HG03025 (cell line): ENCODE data around the gene CGREF1.
A peak's percentile ranks its signal among the peaks of the same experiment; 100 is the strongest.
"Not testable (repeated sequence)": the region's sequence is repeated elsewhere in the genome, so short reads cannot be mapped to it uniquely, and the experiment has no call there.

Experiments used
- ATAC-seq: cut with Tn5 transposase; IDR thresholded peaks from one replicate; pipeline ENCODE4 v1.9.1; 2021; ENCODE audit warnings: mild to moderate bottlenecking, moderate library complexity; ENCODE audit not compliant: unreplicated experiment, low FRiP score

The CGREF1 gene

DNA sequence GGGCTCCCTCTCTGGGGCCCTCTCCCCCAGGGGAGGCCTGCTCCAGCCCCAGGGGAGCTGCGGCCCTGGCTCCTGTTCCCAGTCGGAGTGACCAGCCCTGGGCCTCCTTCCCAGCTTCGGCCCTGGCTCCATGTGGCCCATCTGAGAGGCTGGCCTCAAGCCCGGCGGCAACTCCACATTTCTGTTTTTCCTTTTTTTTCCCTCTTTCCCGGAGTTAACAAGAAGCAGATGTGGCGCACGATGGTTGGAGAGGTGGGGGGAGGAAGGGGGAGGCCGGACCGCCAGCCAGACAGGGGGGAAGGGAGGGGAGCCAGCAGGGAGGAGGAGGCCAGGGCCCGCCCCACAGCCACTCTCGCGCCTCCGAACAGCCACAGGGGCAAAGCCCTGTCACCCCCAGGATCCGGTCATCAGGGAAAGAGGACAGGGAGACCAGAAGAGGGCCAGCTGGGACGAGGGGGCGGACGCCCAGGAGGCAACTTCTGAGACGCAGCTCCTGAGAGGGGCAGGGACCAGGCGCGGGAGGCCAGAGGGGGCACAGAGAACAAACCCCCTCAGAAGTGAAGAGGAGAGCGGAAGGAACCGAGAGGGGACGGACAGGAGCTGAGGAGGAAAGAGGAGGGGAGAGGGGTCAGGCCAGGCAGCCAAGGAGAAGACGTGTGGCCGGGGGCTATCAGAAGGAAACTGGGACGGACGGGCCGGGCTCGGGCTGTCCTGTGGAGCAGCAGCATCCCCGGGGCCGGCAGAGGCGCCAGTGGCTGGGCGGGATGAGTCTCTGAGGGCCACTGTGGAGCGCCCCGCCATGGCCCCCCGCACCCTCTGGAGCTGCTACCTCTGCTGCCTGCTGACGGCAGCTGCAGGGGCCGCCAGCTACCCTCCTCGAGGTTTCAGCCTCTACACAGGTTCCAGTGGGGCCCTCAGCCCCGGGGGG, 40.4 kb downstream of the CGREF1 start, which contains the start of gene EMILIN1:
TSS of gene EMILIN1 (plus strand) at position 349 of the 928 bp plus-strand sequence. CDS start at position 800, 451 bp downstream.
- ATAC-seq, result no peak

DNA sequence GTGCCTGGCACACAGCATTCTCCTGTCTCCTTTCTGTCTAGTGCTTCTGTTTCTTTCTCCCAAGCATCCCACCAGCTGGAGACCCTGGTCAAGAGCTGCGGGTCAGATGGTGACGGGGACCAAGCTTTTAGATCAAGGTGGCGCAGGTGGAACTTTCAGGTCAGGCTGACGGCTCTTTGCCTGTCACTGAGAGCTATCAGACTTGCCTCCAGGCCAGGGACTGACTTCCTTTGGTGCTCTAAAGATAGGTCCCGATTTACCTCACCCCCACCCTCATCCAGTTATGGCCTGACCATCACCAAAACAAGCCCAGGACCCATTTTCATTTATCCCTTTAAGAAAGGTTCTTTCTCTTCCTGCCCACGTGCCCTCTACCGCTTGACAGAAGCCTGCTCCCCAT, 41.7 kb downstream of the CGREF1 start:
- no peak for ATAC-seq

DNA sequence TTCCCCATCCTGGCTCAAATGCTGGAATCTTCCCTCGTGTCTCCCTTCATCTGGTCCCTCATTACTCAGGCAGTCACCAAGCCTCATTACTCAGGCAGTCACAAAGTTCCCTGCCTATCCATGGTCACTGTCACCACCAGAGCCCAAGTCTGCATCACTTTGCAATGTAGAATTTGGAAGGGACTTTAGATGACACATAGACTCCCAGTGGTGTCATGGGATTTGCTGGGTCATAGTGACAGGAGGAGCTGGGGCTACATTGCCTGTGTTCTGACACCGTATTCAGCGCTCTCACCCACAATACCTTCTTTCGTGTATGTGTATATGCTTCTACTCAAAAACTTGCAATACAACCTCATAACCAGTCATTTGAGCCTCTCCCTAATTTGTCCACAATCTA, 42.6 kb downstream of the CGREF1 start:
- ATAC-seq, result no peak

DNA sequence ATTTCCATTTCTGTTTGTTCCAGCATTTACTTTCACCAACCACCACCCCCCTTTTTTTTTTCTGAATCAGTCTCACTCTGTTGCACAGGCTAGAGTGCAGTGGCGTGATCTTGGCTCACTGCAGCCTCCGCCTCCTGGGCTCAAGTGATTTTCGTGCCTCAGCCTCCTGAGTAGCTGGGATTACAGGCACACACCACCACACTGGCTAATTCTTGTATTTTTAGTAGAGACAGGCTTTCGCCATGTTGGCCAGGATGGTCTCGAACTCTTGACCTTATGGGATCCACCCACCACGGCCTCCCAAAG, 43.4 kb downstream of the CGREF1 start:
- ATAC-seq, result not testable (repeated sequence)

DNA sequence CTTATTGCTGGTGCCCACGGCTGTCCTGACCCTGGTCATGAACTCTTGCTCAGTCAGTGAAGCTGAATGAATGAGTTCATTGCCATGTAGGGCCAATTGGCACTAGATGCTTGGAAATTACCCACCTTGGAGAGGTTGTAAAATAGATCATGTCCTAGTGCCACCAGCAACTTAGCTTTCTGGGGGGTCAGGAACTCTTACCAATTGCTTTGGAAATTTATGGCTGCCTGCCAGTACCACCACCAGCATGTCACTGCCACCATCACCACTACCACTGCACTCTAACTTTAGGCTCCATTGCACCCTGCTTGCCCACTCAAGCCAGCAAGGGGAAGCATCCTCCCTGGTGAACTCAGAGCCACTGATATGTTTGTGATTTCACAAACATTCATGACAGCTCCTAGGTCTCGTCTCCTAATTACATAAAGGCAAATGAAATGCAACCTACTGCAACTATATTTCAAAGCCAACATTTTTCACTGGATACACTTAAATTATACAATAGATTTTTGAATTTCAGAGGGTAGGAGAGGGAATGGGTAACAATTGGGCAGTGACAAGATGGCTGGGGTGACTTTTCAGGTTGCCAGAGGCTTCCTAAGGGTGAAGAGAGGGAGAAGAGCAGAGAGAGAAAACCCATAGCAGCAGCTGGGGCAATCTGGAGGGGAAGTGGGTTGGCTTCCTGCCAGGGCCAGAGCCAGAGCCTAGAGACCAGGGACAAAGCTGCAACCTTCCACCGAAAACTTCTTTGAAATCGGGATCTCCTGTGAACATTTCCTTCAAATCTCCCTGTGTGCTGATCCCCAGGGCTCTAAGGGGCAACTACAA, 44.0 kb downstream of the CGREF1 start:
- no peak for ATAC-seq

DNA sequence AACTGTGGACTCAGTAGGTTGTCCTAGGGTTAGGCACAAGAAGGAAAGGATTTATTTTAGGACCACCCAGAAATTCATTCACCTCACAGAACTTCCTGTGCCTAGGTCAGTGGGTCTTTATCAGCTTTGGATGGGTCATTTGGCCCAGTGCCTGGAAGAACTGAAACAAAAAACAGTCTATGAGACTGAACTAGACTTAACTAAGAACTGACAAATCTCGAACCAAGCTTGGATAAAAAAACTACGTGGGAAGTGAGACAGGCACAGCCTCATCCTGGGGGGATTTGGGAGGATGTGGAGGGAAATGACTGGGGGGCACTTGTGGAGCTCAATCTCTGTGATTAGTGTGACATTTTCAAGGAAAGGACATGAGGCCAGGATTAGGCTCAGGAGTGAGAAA, 45.1 kb downstream of the CGREF1 start:
- no peak for ATAC-seq

DNA sequence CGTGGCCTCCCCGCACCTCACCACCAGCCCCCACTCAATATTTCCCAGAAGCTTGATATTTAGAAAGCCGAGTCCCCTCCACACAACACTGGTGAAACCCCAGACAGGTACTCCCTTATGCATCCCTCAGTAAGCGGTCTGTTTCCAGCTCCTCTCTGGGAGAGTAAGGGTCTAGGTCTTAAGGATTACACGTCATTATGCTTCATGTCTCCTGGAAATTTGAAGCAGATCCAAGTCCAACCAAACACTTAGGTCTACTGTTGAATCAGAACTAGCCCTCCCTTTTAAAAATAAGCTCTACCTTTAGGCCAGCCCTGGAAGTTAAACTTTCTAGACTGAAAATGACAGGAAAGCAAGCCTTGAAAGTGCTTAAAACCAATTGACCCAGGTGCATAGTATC, 46.0 kb downstream of the CGREF1 start:
- ATAC-seq, result no peak

DNA sequence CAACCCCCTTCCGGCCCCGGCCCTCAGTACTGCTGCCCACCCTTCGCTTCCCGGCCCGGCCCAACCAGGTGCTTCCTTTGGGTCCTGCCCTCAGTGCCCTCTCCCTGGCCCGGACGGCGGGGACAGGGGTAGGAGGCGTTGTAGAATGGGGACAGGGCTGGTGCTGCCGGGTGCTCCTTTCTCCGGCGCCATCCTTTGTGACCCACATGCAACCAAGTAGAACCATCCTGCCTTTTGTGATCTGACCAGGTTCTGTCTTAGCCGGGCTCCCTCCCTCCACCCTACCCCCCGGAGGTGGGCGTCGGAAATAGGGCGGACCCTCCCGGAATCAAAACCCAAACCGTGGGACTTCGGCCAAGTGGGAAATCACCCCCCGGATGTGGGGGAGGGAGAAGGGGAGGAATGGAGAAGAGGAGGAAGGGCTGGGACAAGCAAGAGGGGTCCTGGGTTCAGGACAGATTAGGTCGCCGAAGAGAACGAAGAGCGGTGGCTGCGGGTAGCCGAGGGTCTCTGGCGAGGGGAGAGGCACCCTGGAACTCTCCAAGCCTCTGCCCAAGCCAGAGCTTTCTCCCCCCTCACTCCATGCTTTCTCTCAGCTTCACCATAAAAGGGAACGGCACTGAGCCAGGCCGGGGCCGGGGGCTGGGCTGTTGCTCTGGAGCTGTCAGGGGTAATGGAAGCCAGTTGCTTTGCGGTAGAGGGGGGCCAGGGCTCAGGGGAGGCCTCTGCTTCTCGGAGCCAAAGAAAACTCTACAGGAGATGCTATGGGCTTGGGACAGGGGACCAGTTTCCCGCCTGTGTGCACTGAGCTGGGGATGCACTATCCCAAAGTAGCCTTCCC, 46.7 kb downstream of the CGREF1 start:
- ATAC-seq, result peak; percentile 19

DNA sequence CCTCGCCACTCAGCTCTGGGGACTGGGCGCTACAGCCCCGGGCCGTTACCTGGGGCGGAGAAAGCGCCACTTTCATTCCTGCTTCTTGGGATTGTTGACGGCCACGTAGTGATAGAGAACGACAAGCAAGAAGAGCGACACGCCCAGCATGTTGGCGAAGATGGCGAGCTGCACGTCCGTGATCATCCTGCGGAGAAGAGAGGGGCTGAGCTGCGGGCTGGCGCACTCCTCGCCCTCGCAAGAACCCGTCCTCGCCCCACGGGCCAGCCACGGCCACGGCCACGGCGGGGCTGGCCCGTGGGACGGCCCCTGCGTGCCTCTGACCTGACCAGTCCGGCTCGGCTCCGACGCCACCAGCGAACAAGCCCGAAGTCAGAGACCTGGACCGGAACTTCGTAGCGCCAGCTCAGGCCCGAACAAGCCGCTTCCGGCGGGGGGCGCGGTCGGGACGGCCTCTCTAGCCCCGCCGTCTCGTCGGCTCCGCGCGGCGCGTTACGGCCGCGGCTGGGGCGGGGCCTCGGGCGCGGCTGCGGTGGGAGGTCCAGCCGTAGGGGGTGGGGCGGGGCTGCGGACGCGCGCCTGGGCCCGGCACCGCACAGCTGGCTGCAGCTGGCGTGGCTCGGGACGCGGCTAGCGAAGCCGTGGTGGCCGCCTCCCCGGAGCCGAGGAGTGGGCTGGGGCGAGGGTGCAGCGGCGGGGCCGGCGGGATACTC, 47.5 kb downstream of the CGREF1 start, which contains the start of gene OST4:
TSS of gene OST4 (minus strand) at position 378 of the 713 bp plus-strand sequence.
- peak; percentile 76 for ATAC-seq

DNA sequence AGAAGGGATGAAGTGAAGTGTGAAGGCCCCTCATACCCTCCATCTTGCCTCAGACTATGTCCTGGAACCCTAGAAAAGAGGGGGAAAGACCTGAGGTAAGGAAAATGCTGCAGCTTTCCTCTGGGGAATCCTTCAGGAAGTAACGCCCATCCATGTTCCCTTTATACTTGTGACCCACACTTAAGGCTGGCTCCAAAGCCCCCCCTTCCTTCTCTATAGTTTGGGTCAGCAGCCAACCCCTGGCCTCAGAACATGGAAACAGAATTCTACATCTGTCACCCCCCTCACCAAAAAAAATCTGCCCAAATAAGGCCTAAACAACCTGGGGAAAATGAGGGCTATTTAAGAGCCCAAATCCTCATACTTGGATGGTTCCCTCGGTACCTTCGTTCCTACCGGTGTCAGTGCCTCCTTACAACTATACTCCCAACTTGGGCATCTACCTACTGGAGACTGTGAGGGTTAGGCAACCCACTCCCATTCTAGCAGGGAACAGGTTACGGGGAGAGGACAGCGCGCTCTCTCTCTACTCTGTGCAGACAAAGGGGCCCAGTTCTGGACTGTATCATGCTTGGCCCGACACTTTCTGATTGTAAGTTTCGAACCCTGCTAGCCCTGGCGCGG, 48.2 kb downstream of the CGREF1 start:
- peak; percentile 12 for ATAC-seq

DNA sequence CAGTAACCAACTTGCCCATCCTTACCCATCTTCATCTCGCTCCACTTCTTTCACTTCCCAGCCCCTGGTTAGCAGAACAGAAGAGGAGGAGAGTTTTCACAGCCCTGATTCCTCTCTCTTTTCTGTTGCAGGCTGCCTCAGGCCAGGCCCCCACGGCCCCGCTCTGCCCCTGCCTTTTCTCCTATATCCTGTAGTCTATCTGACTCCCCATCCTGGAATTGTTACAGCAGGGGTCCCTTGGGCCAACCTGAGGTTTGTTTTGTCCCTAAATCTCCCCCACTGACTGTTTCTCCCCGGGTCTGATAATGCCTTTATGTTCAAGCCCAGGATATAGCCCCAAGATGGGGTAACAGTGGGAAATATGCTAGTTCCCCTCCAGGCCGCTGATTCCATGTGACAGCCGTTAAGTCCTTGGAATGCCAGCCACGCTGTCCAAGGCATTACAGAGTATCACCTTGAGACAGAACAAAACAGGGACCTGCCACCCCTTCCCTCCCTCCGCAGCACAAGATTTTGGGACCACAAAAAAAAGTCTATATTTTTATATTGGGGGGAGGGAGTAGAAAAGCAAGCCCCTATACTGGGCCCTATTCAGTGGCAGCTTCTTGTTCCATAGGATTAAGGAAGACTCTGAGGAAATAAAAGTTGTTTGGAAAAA, 48.8 kb downstream of the CGREF1 start:
- no peak for ATAC-seq

DNA sequence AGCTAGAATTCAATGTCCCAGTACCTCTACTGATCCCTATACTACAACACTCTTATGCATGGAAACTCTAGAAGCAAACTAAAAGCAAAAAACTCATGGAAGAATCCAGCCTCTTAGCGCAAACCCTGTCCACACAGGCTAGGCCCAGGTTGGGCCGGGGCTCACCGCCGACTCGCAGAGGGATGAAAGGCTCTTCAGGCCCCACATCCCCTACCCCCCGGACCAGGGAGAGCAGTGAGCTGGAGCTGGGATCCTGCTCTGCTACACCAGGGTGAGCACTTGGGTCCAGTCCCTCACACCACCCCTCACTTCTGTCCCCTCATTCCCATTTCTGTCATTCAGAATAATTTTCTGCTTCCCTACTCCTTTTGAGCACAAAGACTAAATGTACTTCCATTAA, 49.5 kb downstream of the CGREF1 start:
- ATAC-seq, result no peak

DNA sequence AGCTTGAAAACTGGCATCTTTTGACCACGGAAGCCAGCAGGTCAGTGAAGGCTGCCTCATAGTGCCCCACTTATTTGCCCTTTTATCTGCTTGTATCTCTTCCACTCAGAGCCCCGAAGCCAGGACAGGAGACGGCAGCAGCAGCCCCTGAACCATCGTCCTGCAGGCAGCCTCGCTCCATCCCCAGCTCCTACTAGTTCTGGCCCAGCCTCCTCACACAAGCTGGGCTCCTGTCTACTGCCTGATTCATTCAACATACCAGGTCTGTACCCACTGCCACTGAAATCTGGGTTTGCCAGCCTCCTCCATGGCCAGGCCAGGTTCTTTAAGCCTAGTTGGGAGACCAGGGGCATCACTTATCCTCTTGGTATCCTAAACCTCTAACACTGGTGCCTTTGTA, 51.5 kb downstream of the CGREF1 start:
- no peak for ATAC-seq

DNA sequence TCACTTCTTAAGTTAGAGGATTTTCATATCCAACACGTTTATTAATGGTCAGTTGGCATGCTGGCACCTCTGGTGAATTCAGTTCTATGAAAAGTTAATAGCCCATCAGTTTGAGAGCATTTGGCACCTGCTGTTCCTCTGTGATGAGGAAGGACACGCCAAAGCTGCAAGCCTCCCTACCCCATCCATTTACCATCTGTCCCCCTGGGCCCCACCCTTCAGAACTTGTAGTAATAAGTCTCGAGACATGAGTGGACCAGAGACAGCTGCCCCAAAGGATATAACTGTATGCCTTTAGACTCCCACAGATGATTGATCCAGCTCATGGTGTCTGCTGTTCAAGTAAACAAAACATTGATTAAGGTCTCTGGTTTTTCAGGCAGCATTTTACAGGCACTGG, 53.8 kb downstream of the CGREF1 start:
- ATAC-seq, result no peak

DNA sequence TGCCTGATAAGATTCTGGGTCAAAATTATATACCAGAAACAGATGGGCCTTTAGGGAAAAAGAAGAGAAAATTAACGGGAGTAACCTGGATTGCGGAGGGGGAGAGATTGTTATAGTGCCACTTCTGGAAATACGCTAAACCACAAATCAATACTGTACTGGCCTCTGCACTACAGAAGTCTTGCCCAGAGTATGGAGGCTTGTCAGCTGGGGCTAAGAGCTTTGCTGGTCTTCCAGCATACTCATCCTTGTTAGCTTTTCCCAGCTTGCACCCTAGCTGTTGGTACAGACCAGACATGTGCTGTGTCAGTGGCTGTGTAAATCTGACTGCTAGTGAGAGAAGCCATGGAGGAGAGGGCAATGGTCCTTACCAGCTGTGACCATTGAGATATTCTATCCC, 58.6 kb downstream of the CGREF1 start:
- ATAC-seq, result no peak

DNA sequence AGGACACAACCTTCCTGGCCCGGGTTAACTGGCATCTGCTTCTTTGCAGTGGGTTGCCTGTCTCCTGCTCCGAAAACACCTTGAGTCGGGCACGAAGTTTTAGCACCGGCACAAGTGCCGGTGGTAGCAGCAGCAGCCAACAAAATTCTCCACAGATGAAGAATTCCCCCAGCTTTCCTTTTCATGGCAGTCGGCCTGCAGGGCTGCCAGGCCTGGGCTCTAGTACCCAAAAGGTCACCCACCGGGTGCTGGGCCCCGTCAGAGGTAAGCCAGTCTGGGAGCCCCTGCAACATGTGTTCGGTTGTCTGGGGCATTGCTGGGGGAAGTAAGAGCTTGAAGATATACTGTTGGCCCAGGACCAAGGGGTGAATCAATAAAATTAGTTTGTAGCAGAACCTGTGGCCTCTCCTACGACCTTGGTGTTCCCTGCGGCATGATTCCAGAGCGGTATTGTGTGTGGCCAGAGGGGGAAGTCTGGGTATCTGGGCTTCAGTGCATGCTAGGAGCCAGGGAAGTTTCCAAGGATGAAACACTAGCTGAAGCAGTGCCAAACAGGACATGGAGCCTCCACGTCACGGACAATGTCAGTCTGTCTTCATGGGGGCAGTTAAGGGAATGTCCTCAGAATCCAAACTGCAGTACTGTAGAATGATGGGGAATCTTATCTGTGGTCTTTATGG, 59.6 kb downstream of the CGREF1 start:
- ATAC-seq, result no peak

DNA sequence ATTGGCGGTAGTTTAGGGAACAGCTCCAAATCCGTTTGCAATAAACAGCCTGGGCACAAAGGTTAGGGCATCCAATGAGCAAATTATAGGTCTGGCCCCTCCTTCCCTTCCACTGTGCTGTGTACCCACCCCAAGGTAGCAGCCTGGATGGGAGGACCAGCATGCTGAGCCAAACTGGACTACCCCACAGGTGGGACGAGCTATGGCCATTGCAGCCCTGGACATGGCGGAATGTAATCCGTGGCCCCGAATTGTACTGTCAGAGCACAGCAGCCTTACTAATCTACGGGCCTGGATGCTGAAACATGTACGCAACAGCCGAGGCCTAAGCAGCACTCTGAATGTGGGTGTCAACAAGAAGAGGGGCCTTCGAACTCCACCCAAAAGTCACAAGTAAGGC, 60.7 kb downstream of the CGREF1 start:
- no peak for ATAC-seq

DNA sequence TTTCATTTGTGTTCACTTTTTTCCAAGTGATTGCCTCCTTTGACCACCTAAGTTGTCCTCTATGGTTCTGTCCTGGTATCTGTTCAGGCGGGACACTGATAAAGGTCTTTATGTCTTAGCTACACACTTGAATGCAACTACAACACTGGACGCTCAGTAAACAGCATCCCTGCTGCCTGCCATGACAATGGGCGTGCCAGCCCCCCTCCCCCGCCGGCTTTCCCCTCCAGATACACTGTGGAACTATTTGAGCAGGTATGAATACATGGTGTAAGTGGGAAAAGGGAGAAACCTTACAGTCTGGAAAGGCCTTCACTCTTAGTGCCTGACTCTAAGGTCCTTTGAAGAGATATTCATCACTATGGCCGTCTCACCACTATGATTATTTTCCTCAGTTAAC, 61.7 kb downstream of the CGREF1 start:
- ATAC-seq, result no peak

DNA sequence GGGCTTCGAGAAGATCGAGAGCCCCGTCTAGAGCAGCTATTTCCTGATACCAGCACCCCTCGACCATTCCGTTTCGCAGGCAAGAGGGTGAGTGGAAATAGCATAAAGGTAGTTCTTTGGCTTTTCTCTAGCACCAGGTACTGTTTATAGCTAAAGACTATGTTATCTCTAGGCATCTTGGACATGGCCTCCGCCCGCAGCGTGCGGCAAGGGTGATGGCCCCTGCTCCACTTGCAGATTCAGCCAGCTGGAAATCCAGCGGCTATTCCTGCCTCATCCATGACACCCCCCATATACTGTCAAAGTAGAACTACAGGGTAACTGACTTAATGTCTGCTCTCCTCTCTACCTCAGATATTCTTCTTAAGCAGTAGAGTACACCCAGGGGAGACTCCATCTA, 64.2 kb downstream of the CGREF1 start:
- ATAC-seq, result no peak
